K562 (cell line): ENCODE results near the gene SHANK1.

Experiments
- AFF1 ChIP-seq, 2 experiments: fragments of 450-650 bp; IDR thresholded peaks; 2 replicates each; pipeline ENCODE4 v1.6.1; 2018; ENCODE audit warnings: mild to moderate bottlenecking in 2 of 2, low read depth in 1 of 2; ENCODE audit not compliant: partially characterized antibody in 2 of 2
- ARID4B ChIP-seq: sonication (generic); formaldehyde crosslinking; IDR thresholded peaks from 2 replicates; pipeline ENCODE4 v1.8.0; 2022; ENCODE audit warnings: mild to moderate bottlenecking, missing genetic modification reagents
- ETV6 ChIP-seq, 3 experiments: fragments of 150-350 bp in 1 of 3; sonication (generic) in 1 of 3; formaldehyde crosslinking in 1 of 3; IDR thresholded peaks; 2 replicates each; pipeline versions ENCODE4 v1.6.1 to v1.8.0; 2014 to 2022; ENCODE audit warnings: borderline replicate concordance in 2 of 3, low read depth in 2 of 3, antibody characterized with exemption in 1 of 3, low read length in 1 of 3, mild to moderate bottlenecking in 1 of 3, missing genetic modification reagents in 1 of 3
- FOSL1 ChIP-seq: fragments of 200-800 bp; sonication (Bioruptor generic); conservative IDR thresholded peaks from 2 replicates; pipeline ENCODE4 v1.6.1; 2016; ENCODE audit warnings: missing genetic modification characterization, missing compliant biosample characterization
- MAFK ChIP-seq: IDR thresholded peaks from 2 replicates; pipeline ENCODE4 v1.6.1; 2011; ENCODE audit warnings: low read length, improper control_type of control experiment
- NRF1 ChIP-seq, 2 experiments: fragments of 450-650 bp; IDR thresholded peaks in 1 of 2; conservative IDR thresholded peaks in 1 of 2; 2 replicates each; pipeline ENCODE4 v1.6.1; 2014; ENCODE audit warnings: mild to moderate bottlenecking in 2 of 2
- PHB ChIP-seq: fragments of 250-450 bp; sonication (Bioruptor Pico); IDR thresholded peaks from 2 replicates; pipeline ENCODE4 v1.5.0; 2021
- ZFP36 ChIP-seq: fragments of 150-350 bp; IDR thresholded peaks from 2 replicates; pipeline ENCODE4 v1.6.1; 2018; ENCODE audit warnings: low read length, low read depth; ENCODE audit not compliant: partially characterized antibody

- TF ChIP-seq AFF1 (IDR thresholded peaks at IDR 0.05; ENCODE audit: low read depth in 1 of 2, partially characterized antibody in 2 of 2) (no peak), ETV6 (IDR thresholded peaks at IDR 0.05; ENCODE audit: borderline replicate concordance in 1 of 2, low read depth in 2 of 2, low read length in 1 of 2) (no peak), ETV6 (CRISPR knock-in tag; IDR thresholded peaks at IDR 0.05; ENCODE audit: borderline replicate concordance) (no peak), ZFP36 (no peak), PHB (no peak), MAFK (no peak), FOSL1 (tag) (no peak), NRF1 (conservative IDR thresholded peaks at IDR 0.05 in 1 of 2, IDR thresholded peaks at IDR 0.05 in 1 of 2) (peak; percentile 21 to 27; a peak in 2 of 4 replicates), ARID4B (no peak)
These were observed 24.1 kb downstream of the SHANK1 start for GRCh38 chr19:50695251-50696093.
